Left kidney (tissue), 2 donors: Measurements from ENCODE around the gene PDRG1. TPM values are rescaled to one million over a fixed set of nuclear protein-coding genes. Genes with fewer than 3 reads are reported as not detected.

ENCODE experiments used
- DNase-seq: peaks from one replicate; pipeline ENCODE4 v3.0.0-alpha.2; 2013
- polyA plus RNA-seq: library from polyadenylated mRNA; unstranded; fragments of 120-200 nt; gene quantifications from one replicate; pipeline ENCODE4 v1.2.1, GENCODE V29; 2013; ENCODE audit not compliant: insufficient read length

Gene PDRG1
- polyA plus RNA-seq, 1 donor = 19.6 TPM

DNA sequence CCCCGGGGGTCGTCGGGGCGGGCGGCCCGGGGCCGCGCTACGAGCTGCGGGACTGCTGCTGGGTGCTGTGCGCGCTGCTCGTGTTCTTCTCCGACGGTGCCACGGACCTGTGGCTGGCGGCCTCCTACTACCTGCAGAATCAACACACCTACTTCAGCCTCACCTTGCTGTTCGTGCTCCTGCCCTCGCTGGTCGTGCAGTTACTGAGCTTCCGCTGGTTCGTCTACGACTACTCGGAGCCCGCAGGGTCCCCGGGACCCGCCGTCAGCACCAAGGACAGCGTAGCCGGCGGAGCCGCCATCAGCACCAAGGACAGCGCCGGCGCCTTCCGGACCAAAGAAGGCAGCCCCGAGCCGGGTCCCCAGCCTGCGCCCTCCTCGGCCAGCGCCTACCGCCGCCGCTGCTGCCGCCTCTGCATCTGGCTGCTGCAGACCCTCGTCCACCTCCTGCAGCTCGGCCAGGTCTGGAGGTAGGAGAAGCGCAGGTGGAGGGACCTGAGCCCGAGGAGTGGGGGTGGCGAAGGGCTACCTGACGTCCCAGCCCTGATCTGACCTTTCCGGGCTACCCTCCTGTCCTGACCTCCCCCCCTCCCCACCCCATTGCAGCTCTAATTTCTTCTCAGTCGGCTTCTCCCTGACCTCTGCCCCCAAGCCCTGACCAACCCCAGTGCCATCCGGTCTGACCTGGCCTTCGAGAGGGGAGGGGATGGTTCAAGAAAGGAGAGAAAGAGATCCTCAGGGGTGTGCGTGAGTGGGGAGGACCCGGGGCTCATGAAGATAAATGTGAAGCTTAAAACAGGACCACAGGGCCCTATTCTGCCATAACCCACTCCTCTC, 16.7 kb upstream of the PDRG1 start:
- peak; percentile 80 for DNase-seq

DNA sequence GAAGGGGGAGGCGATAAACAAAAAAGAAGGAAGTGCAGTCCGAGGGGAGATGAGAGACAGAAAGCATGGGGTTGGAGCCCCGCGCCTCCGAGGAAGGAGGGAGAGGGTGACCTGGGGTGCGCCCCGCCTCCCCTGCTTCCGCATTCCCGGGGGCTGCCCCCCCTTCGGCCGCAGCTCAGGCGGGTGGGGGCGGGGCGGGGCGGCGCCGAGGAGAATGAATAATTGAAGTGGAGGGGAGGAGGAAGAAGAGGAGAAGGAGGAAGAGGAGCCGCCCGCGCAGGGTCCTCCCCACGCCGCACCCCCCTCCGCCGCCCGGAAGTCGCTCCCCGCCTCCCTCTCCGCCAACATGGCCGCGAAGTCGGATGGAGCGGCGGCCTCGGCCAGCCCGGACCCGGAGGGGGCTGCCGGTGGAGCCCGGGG, 16.0 kb upstream of the PDRG1 start, which contains the start of gene XKR7:
XKR7 (plus strand) TSS at position 322 of the 420 bp plus-strand sequence; CDS start at position 347, 25 bp downstream.
- DNase-seq = no peak

GRCh38 chr20:31966991-31967655, 15.3 kb upstream of the PDRG1 start:
- no peak for DNase-seq

- DNase-seq = no peak
Observed at GRCh38 chr20:31963889-31964288, 12.0 kb upstream of the PDRG1 start.

DNA sequence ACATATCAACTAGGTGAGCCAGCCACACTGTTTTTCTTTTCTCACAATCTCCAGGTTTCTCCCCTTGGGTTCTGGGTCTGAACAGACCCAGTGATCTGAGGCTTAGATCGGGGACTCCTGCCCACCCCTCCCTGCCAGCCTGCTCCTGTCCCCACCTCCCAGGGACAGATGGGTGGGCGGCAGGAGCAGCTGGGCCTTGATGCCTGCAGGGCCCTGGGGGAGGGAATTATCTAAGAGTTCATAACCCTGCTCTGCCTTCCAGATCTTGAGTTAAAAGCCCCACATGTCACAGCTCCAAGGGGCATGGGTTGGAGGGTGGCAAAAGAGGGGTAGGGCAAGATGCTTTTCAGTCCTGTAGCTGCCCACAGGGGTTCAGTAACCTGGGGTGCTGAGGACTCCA, 10.9 kb upstream of the PDRG1 start:
- DNase-seq = no peak

GRCh38 chr20:31956556-31957526, 5.0 kb upstream of the PDRG1 start:
- no peak for DNase-seq

DNA sequence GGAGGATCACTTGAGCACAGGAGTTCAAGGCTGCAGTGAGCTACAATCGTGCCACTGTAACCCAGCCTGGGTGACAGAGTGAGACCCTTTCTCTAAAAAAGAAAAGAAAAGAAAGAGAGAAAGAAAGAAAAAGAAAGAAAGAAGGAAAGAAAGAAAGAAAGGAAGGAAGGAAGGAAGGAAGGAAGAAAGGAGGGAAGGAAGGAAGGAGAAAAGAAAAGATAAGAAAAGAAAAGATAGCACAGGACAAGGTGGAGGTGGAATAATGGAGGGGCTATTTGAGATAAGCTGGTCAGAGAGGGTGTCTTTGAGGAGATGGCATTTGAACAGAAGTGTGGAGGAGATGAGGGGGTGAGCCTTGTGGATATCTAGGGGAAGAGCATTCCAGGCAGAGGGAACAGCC, 2.7 kb upstream of the PDRG1 start:
- no peak for DNase-seq

DNA sequence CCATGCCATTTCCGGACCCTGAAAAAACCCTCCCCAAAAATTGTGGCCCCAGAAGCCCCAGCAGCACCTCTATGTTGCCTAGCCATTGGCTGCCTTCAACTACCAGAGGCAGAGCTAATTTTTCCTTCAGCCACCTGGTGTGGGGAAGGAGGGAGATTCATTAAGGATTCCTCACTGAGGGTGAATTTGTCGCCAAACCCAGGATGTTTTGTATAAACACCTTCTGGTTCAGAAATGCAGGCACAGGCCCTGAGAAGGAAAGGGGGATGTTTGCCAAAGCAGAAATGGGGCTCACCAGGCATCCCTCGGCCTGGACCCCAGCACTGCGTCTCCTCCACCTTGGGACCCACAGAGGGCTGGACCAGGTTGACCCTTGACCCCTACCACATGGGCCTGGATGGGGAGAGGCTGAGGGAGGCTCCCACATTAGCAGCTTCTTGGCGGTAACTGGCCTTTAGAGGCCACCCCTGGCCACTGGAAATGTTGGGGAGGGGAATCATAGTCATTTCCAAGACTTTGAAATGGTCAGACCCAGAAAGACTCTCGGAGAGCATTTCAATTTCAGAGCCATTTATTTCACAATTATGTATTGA, 1.8 kb upstream of the PDRG1 start:
- DNase-seq = no peak

- DNase-seq = no peak
Observed at GRCh38 chr20:31951203-31951529, 680 bp downstream of the PDRG1 start.

DNA sequence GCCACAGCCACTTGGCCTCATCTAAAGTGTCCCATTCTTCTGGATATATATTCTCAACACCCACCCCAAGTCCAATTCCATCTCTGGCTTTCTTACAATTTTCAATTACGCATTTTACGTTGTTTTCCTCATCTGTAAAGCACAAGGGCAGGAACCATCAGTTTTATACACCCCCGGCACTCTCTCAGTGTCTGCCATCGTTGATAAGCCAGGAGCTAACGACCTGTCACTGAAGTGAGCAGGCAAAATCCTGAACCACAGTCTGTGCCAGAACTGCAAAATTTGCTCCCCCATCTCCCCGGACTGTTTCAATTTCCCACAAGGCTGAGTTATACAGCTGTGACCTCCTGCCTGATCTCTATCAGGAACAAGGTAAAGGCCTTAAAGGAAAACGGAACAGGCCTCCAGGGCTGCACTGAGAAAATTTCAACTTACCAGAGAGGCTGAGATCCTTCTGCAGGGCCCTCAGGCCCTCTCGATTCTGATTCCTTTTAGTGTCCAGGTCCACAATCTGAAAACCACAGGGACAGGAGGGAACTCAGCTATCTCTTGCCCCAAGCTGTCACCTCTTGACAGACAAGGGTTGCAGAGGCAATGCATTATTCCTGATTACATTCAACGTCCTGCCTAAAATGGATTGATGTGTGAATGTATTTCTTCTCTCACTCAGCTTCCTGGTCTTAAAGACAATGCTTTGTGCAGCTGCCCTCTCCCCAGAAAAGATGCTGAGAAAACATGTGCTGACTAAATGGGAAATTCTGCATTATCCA, 1.8 kb downstream of the PDRG1 start:
- DNase-seq = no peak

DNA sequence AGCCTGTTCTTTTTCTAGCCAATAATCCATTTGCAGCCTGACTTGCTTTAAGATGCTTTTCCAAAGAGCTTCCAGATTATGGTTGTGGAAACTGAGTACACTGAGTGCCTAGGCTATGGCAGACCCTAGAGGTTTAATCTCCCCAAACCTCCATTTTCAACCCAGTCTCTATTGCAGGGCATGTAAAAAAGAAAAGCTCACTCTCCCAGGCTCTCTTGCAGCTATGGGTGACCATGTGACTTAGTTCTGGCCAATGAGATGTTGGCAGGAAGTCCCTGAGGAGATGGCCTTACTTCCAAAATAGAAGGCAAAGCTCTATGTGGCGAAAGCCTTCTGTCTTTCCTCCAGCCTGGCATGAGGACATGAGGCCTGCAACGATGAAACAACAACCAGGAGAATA, 3.8 kb downstream of the PDRG1 start:
- no peak for DNase-seq

- no peak for DNase-seq
Observed at GRCh38 chr20:31945785-31946184, 6.1 kb downstream of the PDRG1 start.

DNA sequence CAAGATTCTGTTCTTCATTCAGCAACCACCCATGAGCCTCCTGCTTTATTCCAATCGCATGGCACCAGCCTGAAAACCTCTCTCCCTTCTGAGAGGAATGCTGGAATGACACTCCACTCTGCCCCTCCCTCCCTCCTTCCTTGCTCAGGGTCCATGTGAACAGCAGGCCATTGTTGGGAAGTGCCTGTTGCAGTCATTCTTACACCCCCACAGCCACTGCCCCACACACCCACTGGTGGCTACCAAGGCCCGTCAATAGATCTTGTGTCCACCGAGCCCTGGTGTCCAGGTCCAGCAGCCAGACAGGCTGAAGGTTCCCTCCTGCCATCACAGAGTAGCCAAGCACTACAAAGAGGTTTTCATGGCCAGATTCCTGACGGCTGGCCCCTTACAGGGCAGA, 6.5 kb downstream of the PDRG1 start:
- DNase-seq = no peak

DNA sequence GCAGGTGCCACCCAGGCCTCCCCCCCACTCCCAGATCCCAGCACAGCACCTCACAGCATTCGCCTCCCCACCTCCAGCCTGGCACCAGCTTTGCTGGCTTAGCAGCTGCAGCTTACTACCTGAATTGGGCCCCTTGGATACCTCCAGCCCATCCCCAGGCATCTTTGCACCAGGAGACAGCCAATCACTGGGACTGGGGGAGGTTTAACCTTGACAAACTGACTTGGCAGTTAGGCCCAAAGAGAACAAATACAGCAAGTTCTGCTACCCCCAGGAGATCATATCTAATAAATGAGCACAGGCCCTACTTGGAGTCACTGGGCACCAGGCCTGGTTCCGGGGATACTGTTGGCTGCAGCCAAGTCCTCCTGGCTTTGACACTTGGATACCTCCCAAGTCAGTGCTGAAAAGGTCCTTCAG, 8.8 kb downstream of the PDRG1 start:
- no peak for DNase-seq

GRCh38 chr20:31939661-31940060, 12.2 kb downstream of the PDRG1 start:
- no peak for DNase-seq

GRCh38 chr20:31937820-31938219, 14.0 kb downstream of the PDRG1 start:
- no peak for DNase-seq

DNA sequence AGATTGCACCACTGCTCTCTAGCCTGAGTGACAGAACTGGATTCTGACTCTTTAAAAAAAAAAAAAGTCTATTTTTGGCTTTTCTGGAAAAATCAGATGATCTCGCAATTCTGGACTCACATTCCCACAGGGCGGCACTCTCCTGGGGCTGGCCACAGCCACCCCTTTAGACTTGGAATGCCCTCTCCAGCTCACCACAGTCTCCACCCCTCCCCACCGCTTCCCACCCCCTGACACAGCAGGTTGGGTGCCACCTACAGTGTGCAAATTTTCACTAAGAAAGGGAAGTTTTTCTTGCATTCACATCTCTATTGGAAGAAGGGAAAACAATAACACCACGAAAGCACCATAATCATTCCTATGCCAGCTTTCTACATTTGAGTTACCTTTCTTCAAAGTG, 15.4 kb downstream of the PDRG1 start:
- no peak for DNase-seq

DNA sequence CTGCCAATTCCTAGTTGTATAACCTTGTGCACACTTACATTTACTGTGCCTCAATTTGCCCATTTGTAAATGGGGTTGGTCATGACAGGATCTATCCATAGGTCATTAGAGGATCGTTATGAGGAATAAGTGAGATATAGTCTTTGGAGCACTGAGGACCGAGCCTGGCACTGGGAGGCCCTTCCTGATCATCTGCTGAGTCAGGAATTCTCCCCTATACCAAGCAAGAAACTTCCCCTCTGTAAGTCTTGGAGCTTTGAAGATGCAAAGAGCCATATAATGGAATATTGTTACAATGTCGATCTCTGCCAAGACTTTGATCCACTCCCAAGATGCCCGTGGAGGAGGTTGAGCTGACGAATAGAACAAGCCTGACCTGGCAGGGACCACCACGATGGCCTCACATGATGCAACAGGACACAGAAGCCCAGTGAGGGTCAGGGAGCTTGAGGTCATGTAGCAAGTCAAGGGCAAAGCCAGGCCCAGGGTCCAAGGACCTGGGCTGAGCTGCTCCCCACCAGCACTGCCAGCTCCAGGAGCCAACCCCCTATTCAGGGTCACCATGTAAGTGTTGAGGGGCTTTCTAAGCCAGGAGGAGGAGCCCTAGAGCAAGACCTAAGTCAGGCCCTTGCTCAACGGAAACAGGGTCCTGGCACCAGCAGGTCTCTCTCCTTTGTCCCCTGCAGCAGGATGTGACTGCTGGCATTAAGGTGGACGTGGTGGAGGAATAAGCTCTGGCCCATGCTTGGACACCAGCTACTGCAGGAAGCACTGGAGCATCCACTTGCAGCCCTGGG, 16.7 kb downstream of the PDRG1 start:
- DNase-seq = no peak

- DNase-seq = no peak
Observed at GRCh38 chr20:31934491-31934890, 17.4 kb downstream of the PDRG1 start.

GRCh38 chr20:31933698-31934097, 18.1 kb downstream of the PDRG1 start:
- no peak for DNase-seq
